ENCODE measurements around the gene SSBP3.

Gene SSBP3

GRCh38 chr1:54272134-54272533 is 134.1 kb downstream of the SSBP3 start:
- Histone ChIP-seq H3K79me2 (ENCODE audit: insufficient read depth, low read length) (no peaks in the 10 kb centered on the region), H3K27me3 (ENCODE audit: low read length) (no peaks in the 10 kb centered on the region), H3K4me2 (ENCODE audit: low read depth, low read length, poor library complexity, severe bottlenecking) (no peak overlapping the region), H2AFZ (ENCODE audit: low read depth, low read length, severe bottlenecking) (no peak overlapping the region), H3K36me3 (ENCODE audit: low read length) (no peaks in the 10 kb centered on the region), H3K9me2 (replicated peaks; ENCODE audit: insufficient read depth, low read length) (no peaks in the 10 kb centered on the region), H4K20me1 (ENCODE audit: low read depth, low read length) (no peaks in the 10 kb centered on the region), H3K27ac (ENCODE audit: low read depth, low read length) (no peak overlapping the region), H3K4me3 (ENCODE audit: insufficient read depth, low read length, poor library complexity, severe bottlenecking) (no peak overlapping the region), H3K9ac (ENCODE audit: low read length) (no peak overlapping the region), H3F3A (ENCODE audit: insufficient read depth) (no peaks in the 10 kb centered on the region), H3K9me3 (ENCODE audit: insufficient read depth, low read length) (no peaks in the 10 kb centered on the region)
- no peak for TF ChIP-seq EZH2phosphoT487 (conservative IDR thresholded peaks at IDR 0.05; ENCODE audit: low read length)
- no peak for TF ChIP-seq CTCF (IDR thresholded peaks at IDR 0.05; ENCODE audit: insufficient read depth, low read length, poor library complexity, severe bottlenecking)

DNA sequence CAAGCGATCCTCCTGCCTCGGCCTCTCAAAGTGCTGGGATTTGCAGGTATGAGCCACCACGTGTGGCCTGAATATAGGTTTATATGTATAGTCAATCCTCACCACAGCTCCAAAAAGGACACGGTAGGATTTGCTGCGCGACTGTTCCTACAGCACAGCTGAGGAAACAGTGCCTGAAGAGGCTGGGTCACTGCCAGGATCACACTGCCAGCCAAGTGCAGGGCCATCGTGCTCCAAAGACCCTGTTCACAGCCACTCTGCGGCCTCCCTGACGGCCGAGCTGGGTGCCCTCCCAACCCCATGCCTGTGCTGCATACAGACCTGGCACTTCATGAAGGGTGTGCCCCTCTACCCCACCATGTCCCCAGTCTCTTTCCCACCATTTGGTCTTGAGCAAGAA is 134.9 kb downstream of the SSBP3 start:
- Histone ChIP-seq H3K36me3 (ENCODE audit: low read length) (no peaks in the 10 kb centered on the region), H3F3A (ENCODE audit: insufficient read depth) (no peaks in the 10 kb centered on the region), H3K79me2 (ENCODE audit: insufficient read depth, low read length) (no peaks in the 10 kb centered on the region), H3K4me3 (ENCODE audit: insufficient read depth, low read length, poor library complexity, severe bottlenecking) (no peak overlapping the region), H3K9me3 (ENCODE audit: insufficient read depth, low read length) (no peaks in the 10 kb centered on the region), H2AFZ (ENCODE audit: low read depth, low read length, severe bottlenecking) (no peak overlapping the region), H3K9ac (ENCODE audit: low read length) (no peak overlapping the region), H3K4me2 (ENCODE audit: low read depth, low read length, poor library complexity, severe bottlenecking) (no peak overlapping the region), H3K27me3 (ENCODE audit: low read length) (no peaks in the 10 kb centered on the region), H3K9me2 (replicated peaks; ENCODE audit: insufficient read depth, low read length) (no peaks in the 10 kb centered on the region), H4K20me1 (ENCODE audit: low read depth, low read length) (no peaks in the 10 kb centered on the region), H3K27ac (ENCODE audit: low read depth, low read length) (no peak overlapping the region)
- TF ChIP-seq CTCF (IDR thresholded peaks at IDR 0.05; ENCODE audit: insufficient read depth, low read length, poor library complexity, severe bottlenecking) (no peak), EZH2phosphoT487 (conservative IDR thresholded peaks at IDR 0.05; ENCODE audit: low read length) (no peak)

DNA sequence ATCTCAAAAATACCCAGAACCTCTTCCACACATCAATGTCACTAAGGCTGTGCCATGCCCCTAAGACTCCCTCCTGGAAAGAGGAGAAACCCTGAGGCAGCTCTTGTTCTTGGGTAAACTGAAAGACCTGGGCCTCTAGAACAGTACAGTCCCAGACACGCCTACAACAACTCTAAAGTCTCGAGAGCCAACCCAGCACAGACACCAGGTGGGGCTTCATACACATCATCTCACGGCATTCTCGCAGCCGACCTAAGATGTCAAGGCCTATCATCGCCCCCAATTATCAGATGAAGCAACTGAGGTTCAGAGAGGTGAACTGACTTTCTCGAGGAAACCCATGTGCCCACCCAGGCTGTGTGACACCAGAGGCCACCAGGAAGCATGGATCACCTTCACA is 135.7 kb downstream of the SSBP3 start:
- H3K79me2 ChIP-seq (ENCODE audit: insufficient read depth, low read length) = no peaks in the 10 kb centered on the region
- H4K20me1 ChIP-seq (ENCODE audit: low read depth, low read length) = no peaks in the 10 kb centered on the region
- no peak overlapping the region for H2AFZ ChIP-seq (ENCODE audit: low read depth, low read length, severe bottlenecking)
- H3K27ac ChIP-seq (ENCODE audit: low read depth, low read length) = no peak overlapping the region
- H3K4me2 ChIP-seq (ENCODE audit: low read depth, low read length, poor library complexity, severe bottlenecking) = no peak overlapping the region
- H3F3A ChIP-seq (ENCODE audit: insufficient read depth) = no peaks in the 10 kb centered on the region
- H3K9me3 ChIP-seq (ENCODE audit: insufficient read depth, low read length) = no peaks in the 10 kb centered on the region
- H3K9me2 ChIP-seq (replicated peaks; ENCODE audit: insufficient read depth, low read length) = no peaks in the 10 kb centered on the region
- no peaks in the 10 kb centered on the region for H3K36me3 ChIP-seq (ENCODE audit: low read length)
- TF ChIP-seq CTCF (IDR thresholded peaks at IDR 0.05; ENCODE audit: insufficient read depth, low read length, poor library complexity, severe bottlenecking) (no peak), EZH2phosphoT487 (conservative IDR thresholded peaks at IDR 0.05; ENCODE audit: low read length) (no peak)
- no peaks in the 10 kb centered on the region for H3K27me3 ChIP-seq (ENCODE audit: low read length)
- H3K4me3 ChIP-seq (ENCODE audit: insufficient read depth, low read length, poor library complexity, severe bottlenecking) = no peak overlapping the region
- no peak overlapping the region for H3K9ac ChIP-seq (ENCODE audit: low read length)
